HG03095 (cell line): ENCODE data around the gene PSD.

ENCODE experiments used
- ATAC-seq: cut with Tn5 transposase; IDR thresholded peaks from one replicate; pipeline ENCODE4 v1.9.1; 2021; ENCODE audit warnings: moderate library complexity; ENCODE audit not compliant: unreplicated experiment

PSD gene

GRCh38 chr10:102420714-102421506, 2.3 kb upstream of the PSD start, which contains the start of gene FBXL15:
Gene FBXL15, plus strand, starts transcription at chr10:102420836. Its CDS starts 294 bp downstream, at chr10:102421130.
- peak; percentile 50 for ATAC-seq

DNA sequence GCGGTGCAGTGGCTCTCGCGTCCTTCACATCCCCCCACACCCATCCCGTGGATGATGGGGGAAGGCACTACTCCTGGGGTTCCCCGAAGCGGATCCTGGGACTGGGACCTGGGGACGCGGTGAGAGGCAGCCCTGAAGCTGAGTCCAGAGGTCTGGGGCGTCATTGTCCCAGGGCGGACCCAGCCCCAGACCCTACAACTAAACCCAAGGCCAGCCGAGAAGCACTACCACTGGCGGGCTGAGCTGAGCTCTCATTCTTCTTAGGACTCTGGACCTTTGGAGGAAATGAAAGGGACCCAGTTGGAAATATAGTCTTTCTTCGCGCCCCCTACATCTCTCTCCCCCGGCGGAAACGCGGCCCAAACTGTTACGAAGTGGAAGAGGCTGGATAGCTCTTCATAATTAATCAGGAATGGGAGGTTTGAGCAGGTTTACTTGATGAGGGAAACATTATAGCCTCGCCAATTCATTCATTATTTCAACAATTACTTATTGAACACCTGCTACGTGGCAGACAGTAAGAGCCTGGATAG, 1.7 kb upstream of the PSD start:
- ATAC-seq: no peak

DNA sequence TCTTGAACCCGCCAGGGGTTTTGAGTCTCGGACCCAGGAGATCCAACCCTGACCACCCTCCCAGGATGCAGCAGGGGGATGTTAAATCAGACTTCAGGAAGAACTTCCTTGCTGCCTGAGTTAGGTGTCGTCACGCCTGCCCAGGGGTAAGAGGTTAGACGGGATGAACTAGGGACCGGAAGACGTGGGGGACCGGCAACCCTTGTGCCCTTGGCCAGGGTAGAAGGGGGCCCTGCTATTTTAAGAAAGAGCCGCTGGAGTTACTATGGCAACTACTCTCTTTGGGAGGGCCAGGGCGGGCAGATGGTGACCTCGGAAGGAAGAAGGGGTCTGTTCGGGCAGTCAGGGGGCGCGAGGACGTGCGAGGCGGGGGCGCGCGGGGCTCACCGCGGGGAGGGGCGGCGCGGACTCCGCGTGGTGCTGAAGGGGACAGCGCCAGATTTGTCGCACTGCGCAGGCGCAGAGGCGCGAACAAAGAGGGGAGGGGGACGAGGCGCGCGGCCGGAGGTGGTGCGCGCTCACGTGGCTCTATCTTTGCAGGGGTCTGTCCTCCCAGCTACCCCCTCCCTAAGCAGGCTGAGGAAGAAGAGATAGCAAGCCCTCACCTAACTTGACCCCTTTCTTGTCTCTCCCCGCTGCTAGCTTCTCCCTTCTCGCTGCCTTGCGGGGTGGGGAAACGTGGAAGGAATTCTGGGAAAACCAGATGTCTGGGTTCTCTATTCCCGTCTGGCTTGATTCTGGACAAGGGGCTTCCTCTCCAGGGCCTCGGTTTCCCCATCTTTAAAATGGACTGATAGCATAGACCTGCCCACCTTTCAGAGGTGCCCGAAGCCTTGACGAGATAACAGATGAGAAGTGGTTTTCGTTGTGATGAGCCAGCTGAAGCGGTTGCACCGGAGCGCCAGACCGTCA, 940 bp upstream of the PSD start:
- no peak for ATAC-seq

GRCh38 chr10:102416695-102417094, 1.9 kb downstream of the PSD start:
- no peak for ATAC-seq

DNA sequence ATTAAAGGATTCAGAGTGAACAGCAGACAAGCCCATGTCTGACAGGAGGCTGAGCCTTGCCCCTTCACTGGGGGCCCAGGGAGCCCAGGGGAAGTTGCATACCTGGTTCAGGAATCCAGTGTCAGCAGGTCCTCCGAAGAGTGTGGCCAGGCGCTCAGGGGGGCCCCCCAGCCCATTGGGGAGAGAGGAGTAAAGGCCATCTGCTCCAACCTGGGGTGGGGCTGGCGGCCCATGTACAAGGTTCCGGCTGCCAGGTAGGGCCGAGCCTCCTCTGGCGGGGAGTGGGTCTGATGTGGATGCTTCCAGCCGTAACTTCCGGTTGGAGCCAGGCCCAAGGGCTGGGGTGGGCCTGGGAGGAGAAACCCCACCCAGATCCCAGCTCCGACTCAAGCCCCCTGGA, 2.3 kb downstream of the PSD start:
- no peak for ATAC-seq

DNA sequence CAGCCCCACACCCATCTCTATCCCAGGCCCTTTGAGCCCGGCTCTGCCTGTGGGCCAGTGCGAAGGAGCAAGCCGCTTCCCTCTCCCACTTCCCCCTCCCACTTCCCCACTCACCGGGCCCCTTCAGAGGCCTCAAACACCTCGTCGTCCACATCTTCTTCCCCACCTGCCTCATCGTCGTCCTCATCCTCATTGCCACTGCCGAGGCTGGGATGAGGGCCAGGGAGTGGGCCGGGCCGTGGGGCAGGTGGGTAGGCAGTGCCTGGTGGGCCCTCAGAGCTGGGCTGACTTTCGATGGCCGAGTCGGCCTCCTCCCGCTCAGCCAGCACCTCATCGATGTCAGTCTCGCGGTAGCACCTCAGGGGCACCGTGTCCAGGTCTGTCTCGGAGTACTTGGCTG, 3.8 kb downstream of the PSD start:
- ATAC-seq: no peak

- no peak for ATAC-seq
These were observed 4.6 kb downstream of the PSD start for GRCh38 chr10:102413806-102414561.

DNA sequence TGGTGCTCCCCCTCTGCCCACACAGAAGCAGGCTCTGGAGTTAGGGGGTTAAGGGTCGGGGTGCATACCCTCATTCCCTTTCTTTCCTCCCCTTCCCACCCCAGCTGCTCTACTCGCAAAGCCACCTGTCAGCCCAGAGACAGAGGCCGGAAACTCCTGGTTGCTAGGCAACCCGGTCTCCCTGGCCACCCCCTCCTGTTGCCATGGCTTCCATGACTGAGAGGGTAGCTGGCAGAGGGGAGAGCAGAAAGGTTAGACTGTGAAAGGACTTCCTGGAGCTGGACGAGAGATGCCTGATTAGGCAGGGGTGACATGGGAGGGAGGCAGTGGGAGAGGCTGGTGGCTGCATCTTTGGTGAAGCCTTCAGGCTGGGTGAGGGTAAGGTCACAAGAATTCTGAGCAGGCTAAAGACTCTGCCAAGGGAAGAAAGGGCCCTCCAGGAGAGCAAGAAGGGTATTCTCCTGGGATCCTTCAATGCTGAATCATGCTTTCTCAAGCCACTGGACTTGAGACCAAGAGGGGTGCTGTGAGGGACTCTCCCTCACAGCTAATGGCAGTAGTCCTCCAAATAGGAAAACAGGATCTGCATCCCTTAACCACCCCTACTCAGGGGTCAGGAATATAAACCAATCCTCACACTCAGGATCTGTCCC, 5.4 kb downstream of the PSD start:
- ATAC-seq: no peak

DNA sequence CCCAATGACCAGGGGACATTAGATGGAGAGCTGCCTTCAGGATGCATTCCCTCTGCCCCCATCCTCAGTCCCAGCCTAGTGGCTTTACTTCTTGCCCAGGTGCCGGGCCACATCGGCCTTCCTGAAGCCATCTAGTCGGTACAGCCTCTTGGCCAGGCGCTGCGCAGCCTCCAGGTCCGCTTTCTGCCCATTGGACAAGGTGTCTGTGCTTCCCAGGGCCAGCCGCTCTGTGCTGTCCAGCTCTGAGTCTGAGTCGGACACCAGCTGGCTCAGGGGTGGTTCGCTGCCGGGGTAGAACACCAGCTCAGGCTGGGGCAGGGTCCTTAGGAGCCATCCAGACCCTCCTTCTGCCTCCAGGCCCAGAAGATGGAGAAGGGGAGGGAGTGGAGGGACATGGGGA, 6.3 kb downstream of the PSD start:
- no peak for ATAC-seq

GRCh38 chr10:102411341-102412255, 7.0 kb downstream of the PSD start:
- ATAC-seq: no peak

- no peak for ATAC-seq
These were observed 8.0 kb downstream of the PSD start for GRCh38 chr10:102410429-102411073.

- no peak for ATAC-seq
These were observed 8.8 kb downstream of the PSD start for GRCh38 chr10:102409604-102410428.

- no peak for ATAC-seq
These were observed 9.6 kb downstream of the PSD start for GRCh38 chr10:102408728-102409603.

DNA sequence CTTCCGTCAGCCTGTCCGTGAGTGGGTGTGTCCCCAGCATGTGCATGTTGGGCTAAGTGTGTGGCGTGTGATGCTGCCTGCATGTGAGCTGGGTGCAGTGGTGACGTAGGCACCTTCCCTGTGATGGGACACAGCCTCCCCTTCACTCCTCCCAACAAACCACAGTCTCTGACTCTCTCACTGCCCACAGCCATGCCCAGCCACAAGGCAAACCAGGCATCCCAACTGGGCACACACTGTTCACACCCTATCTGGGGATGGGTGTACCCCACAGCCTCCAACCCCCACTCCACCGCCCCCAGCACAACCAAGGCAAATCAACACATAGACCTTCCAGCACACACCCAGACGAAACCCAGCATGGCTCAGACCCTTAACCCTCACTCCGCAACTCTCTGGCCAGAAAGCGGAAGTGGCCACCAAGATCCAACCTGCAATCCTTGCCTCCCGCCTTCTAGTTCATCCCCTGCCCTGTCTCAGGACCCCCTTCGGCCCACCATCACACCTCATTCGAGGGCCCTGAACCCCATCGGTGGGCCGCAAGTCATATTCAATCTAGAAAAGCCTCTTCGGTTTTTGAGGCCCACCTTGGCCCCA, 10.4 kb downstream of the PSD start:
- ATAC-seq: no peak

DNA sequence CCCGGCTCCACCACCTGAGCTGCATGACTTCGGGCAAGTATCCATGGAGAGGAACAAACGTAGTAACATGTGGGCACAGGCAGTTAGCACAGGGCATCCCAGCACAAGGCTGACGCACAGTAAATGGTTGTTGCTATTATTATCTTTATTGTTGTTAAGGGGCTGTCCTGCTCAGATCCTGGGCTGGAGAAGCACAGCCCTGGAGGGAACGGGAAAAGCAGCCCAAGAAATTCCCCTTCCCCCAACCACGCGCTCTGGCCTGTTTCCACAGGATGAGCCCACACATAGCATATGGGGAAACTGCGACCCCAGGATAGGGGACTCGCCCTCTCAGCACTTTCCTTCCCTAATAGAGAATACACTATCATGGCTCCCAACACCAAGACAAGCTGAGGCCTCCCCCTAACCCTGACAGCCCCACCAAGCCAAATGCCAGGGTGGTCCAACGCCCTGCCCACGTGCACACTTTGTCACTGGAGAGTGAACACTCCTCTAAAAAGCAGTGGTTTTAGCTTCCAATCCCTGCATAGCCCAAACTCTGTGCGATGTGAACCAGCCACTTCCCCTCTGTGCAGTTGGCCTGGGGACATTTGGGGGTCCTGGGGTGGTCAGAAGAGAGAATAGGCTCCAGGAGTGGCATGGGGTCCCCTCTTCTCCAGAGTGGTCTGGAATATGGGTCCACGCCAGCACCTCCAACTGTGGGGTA, 11.0 kb downstream of the PSD start:
- no peak for ATAC-seq

DNA sequence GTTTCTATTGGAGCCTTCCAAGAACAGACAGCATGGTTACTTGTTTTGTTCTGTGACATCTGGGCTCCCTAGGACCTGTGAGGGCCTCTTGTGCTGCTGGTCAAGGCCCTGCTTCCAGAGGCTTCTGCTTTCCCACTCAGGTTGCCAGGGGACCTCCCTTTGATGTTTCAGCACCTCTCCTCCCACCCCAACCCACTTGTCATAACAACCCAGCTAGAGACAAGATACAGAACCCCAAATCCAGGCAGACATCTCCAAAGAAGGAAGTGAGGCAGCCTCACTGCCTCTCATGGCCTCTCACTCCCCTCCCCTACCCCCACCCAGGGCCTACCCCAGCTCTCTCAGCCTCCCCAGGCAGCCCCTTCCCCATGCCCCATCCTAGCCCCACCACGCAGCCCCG, 11.8 kb downstream of the PSD start:
- ATAC-seq: no peak
